HG03095 (cell line): ENCODE data around the gene ZFAND3.
"Not testable (repeated sequence)": the region's sequence is repeated elsewhere in the genome, so short reads cannot be mapped to it uniquely, and the experiment has no call there.

Source experiments
- ATAC-seq: cut with Tn5 transposase; IDR thresholded peaks from one replicate; pipeline ENCODE4 v1.9.1; 2021; ENCODE audit warnings: moderate library complexity; ENCODE audit not compliant: unreplicated experiment

Gene ZFAND3

GRCh38 chr6:37928217-37928616 is 108.7 kb downstream of the ZFAND3 start:
- no peak for ATAC-seq

- no peak for ATAC-seq
Measured at GRCh38 chr6:37930288-37930971, 110.9 kb downstream of the ZFAND3 start.

GRCh38 chr6:37931066-37931465 is 111.5 kb downstream of the ZFAND3 start:
- no peak for ATAC-seq

- ATAC-seq: no peak
Measured at GRCh38 chr6:37934276-37934675, 114.7 kb downstream of the ZFAND3 start.

GRCh38 chr6:37936150-37936549 is 116.6 kb downstream of the ZFAND3 start:
- no peak for ATAC-seq

- no peak for ATAC-seq
Measured at GRCh38 chr6:37936906-37937305, 117.4 kb downstream of the ZFAND3 start.

- ATAC-seq: no peak
Measured at GRCh38 chr6:37938909-37939308, 119.4 kb downstream of the ZFAND3 start.

- no peak for ATAC-seq
Measured at GRCh38 chr6:37940074-37940847, 120.7 kb downstream of the ZFAND3 start.

GRCh38 chr6:37941871-37942270 is 122.3 kb downstream of the ZFAND3 start:
- no peak for ATAC-seq

- ATAC-seq: no peak
Measured at GRCh38 chr6:37942606-37943376, 123.3 kb downstream of the ZFAND3 start.

- no peak for ATAC-seq
Measured at GRCh38 chr6:37943436-37944058, 124.0 kb downstream of the ZFAND3 start.

- no peak for ATAC-seq
Measured at GRCh38 chr6:37946057-37946456, 126.5 kb downstream of the ZFAND3 start.

GRCh38 chr6:37947468-37947867 is 127.9 kb downstream of the ZFAND3 start:
- ATAC-seq: no peak

- not testable (repeated sequence) for ATAC-seq
Measured at GRCh38 chr6:37948584-37948983, 129.1 kb downstream of the ZFAND3 start.

- ATAC-seq: no peak
Measured at GRCh38 chr6:37952027-37952426, 132.5 kb downstream of the ZFAND3 start.

- ATAC-seq: no peak
Measured at GRCh38 chr6:37954791-37955190, 135.3 kb downstream of the ZFAND3 start.

GRCh38 chr6:37956711-37957275 is 137.3 kb downstream of the ZFAND3 start:
- no peak for ATAC-seq

- ATAC-seq: no peak
Measured at GRCh38 chr6:37959061-37959460, 139.5 kb downstream of the ZFAND3 start.

- no peak for ATAC-seq
Measured at GRCh38 chr6:37960139-37960935, 140.8 kb downstream of the ZFAND3 start.

- not testable (repeated sequence) for ATAC-seq
Measured at GRCh38 chr6:37962481-37963080, 143.1 kb downstream of the ZFAND3 start.
